Liver (tissue), 9 donors: ENCODE results near the gene TMSB4X. TPM values are rescaled to one million over a fixed set of nuclear protein-coding genes. Genes with fewer than 3 reads are reported as not detected.
"Not testable (repeated sequence)": the region's sequence is repeated elsewhere in the genome, so short reads cannot be mapped to it uniquely, and the experiment has no call there.

ENCODE experiments used
- DNase-seq: peaks from one replicate; pipeline ENCODE4 v3.0.0-alpha.2; 2017; ENCODE audit warnings: low spot score
- H3K27ac ChIP-seq, 2 donors: one replicate each; pipeline ENCODE4 v1.7.0; 2013; ENCODE audit warnings: inconsistent platforms in 2 of 2, low read length in 2 of 2, control low read depth in 1 of 2, low read depth in 1 of 2, mild to moderate bottlenecking in 1 of 2
- H3K27me3 ChIP-seq, 4 donors: one replicate each; pipeline versions ENCODE4 v1.6.1 to v1.7.0; 2013; ENCODE audit warnings: low read length in 3 of 4, inconsistent platforms in 1 of 4, mild to moderate bottlenecking in 1 of 4, moderate library complexity in 1 of 4; ENCODE audit not compliant: control insufficient read depth in 4 of 4, insufficient read depth in 4 of 4
- H3K36me3 ChIP-seq, 4 donors: one replicate each; pipeline versions ENCODE4 v1.6.1 to v1.7.0; 2013; ENCODE audit warnings: low read length in 3 of 4, mild to moderate bottlenecking in 3 of 4, low read depth in 1 of 4, moderate library complexity in 1 of 4; ENCODE audit not compliant: control insufficient read depth in 4 of 4, insufficient read depth in 3 of 4
- H3K4me1 ChIP-seq, 4 donors: one replicate each; pipeline versions ENCODE4 v1.6.1 to v1.7.0; 2013; ENCODE audit warnings: low read length in 3 of 4, mild to moderate bottlenecking in 3 of 4, moderate library complexity in 1 of 4; ENCODE audit not compliant: control insufficient read depth in 4 of 4, insufficient read depth in 4 of 4
- H3K4me3 ChIP-seq, 3 donors: one replicate each; pipeline versions ENCODE4 v1.6.1 to v1.7.0; 2013; ENCODE audit warnings: low read length in 3 of 3, control low read depth in 1 of 3, low read depth in 1 of 3, mild to moderate bottlenecking in 1 of 3
- H3K9ac ChIP-seq, 2 donors: one replicate each; pipeline ENCODE4 v1.7.0; 2013; ENCODE audit warnings: low read length in 2 of 2, mild to moderate bottlenecking in 2 of 2, moderate library complexity in 2 of 2, control low read depth in 1 of 2, low read depth in 1 of 2
- H3K9me3 ChIP-seq, 4 donors: one replicate each; pipeline versions ENCODE4 v1.6.1 to v1.7.0; 2013; ENCODE audit warnings: low read length in 3 of 4; ENCODE audit not compliant: control insufficient read depth in 4 of 4
- EGR1 ChIP-seq, 2 donors: IDR thresholded peaks; 2 replicates each; pipeline ENCODE4 v1.6.1; 2016 to 2018; ENCODE audit warnings: antibody characterized with exemption in 2 of 2, low read depth in 2 of 2
- FOXA1 ChIP-seq: IDR thresholded peaks from 2 replicates; pipeline ENCODE4 v1.6.1; 2016; ENCODE audit warnings: antibody characterized with exemption
- FOXA2 ChIP-seq: IDR thresholded peaks from 2 replicates; pipeline ENCODE4 v1.6.1; 2016; ENCODE audit warnings: antibody characterized with exemption
- GABPA ChIP-seq, 2 donors: IDR thresholded peaks in 1 of 2; conservative IDR thresholded peaks in 1 of 2; 2 replicates each; pipeline ENCODE4 v1.6.1; 2016; ENCODE audit warnings: antibody characterized with exemption in 2 of 2, mild to moderate bottlenecking in 1 of 2, moderate library complexity in 1 of 2
- HNF4A ChIP-seq, 2 donors: conservative IDR thresholded peaks; 2 replicates each; pipeline ENCODE4 v1.6.1; 2016; ENCODE audit warnings: antibody characterized with exemption in 2 of 2, mild to moderate bottlenecking in 2 of 2
- HNF4G ChIP-seq: IDR thresholded peaks from 2 replicates; pipeline ENCODE4 v1.6.1; 2016; ENCODE audit warnings: antibody characterized with exemption
- JUND ChIP-seq, 2 donors: IDR thresholded peaks; 2 replicates each; pipeline ENCODE4 v1.6.1; 2016; ENCODE audit warnings: antibody characterized with exemption in 2 of 2
- NR2F2 ChIP-seq: IDR thresholded peaks from 2 replicates; pipeline ENCODE4 v1.6.1; 2016; ENCODE audit warnings: antibody characterized with exemption
- RAD21 ChIP-seq, 2 donors: IDR thresholded peaks; 2 replicates each; pipeline ENCODE4 v1.6.1; 2016; ENCODE audit warnings: antibody characterized with exemption in 2 of 2, mild to moderate bottlenecking in 2 of 2
- RXRA ChIP-seq, 2 donors: IDR thresholded peaks; 2 replicates each; pipeline ENCODE4 v1.6.1; 2017 to 2018; ENCODE audit warnings: antibody characterized with exemption in 2 of 2, mild to moderate bottlenecking in 1 of 2
- SP1 ChIP-seq: IDR thresholded peaks from 2 replicates; pipeline ENCODE4 v1.6.1; 2018; ENCODE audit warnings: antibody characterized with exemption, mild to moderate bottlenecking
- TAF1 ChIP-seq: conservative IDR thresholded peaks from 2 replicates; pipeline ENCODE4 v1.6.1; 2016; ENCODE audit warnings: antibody characterized with exemption, mild to moderate bottlenecking
- YY1 ChIP-seq: IDR thresholded peaks from 2 replicates; pipeline ENCODE4 v1.6.1; 2016; ENCODE audit warnings: antibody characterized with exemption, mild to moderate bottlenecking
- WGBS: extraction: QIAGEN DNeasy Blood & Tissue Kit; methylation state at CpG from one replicate; pipeline ENCODE4 v1.1.7; 2013; 5-methylcytosine and 5-hydroxymethylcytosine counted together
- polyA plus RNA-seq, 2 donors: library from polyadenylated mRNA; stranded (reverse) in 1 of 2; unstranded in 1 of 2; fragments of 200-250 nt in 1 of 2; fragments of >200 nt in 1 of 2; fragmentation: Nextera tagmentation in 1 of 2; extraction: Ambion mirVana in 1 of 2; gene quantifications; one replicate each; pipeline versions ENCODE4 v1.2.1 to v1.2.3, GENCODE V29; 2013 to 2015
- total RNA-seq, 2 donors: library from RNA; depleted of rRNA; stranded (reverse); fragments of >200 nt; gene quantifications; one replicate each; pipeline ENCODE4 v1.2.3, GENCODE V29; 2014
- TF ChIP-seq, protein P1 (sequence below): IDR thresholded peaks from 2 replicates; pipeline ENCODE4 v1.6.1; 2016; ENCODE audit warnings: antibody characterized with exemption
- TF ChIP-seq, protein P2 (sequence below): fragments of 150-350 bp; IDR thresholded peaks from 2 replicates; pipeline ENCODE4 v1.5.1; 2017; ENCODE audit warnings: improper control_type of control experiment, low read depth, low read length; ENCODE audit not compliant: missing input control
- TF ChIP-seq, protein P3 (sequence below): IDR thresholded peaks from 2 replicates; pipeline ENCODE4 v1.6.1; 2016; ENCODE audit warnings: antibody characterized with exemption
- TF ChIP-seq, protein P4 (sequence below): IDR thresholded peaks from 2 replicates; pipeline ENCODE4 v1.6.1; 2016; ENCODE audit warnings: antibody characterized with exemption
- TF ChIP-seq, protein P5 (sequence below): IDR thresholded peaks from 2 replicates; pipeline ENCODE4 v1.6.1; 2016; ENCODE audit warnings: antibody characterized with exemption, mild to moderate bottlenecking
- donor health status: healthy.
- donor health status: healthy.
- donor health status: healthy.
- donor health status: healthy.
- donor health status: healthy.

TMSB4X gene
- total and polyA plus RNA-seq, 4 donors: 658 to 1,704 (median 816) TPM

DNA sequence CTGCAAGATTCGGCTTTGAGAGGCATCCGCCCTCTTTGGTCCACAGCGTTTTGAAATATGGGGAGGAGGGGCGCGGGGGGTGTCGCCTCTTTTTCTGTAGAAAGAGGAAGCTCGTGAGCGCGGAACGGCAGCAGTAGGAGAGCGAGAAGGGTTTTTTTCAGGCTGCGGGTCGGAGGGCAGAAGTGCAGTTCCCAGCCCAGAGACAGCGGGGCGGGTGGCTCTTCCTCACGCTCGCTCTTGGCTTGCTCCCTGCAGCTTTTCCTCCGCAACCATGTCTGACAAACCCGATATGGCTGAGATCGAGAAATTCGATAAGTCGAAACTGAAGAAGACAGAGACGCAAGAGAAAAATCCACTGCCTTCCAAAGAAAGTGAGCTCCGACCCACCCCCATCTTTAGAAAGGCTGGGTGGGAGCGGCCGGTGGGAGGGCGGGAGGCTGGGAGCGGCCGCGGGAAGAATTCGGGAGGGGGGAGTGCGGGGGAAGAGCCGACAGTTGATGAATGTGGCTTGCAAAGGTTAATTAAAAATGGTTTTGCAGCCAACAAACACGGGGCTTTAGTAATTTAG, 1.2 kb downstream of the TMSB4X start (continued):
- TF ChIP-seq, protein P1, sequence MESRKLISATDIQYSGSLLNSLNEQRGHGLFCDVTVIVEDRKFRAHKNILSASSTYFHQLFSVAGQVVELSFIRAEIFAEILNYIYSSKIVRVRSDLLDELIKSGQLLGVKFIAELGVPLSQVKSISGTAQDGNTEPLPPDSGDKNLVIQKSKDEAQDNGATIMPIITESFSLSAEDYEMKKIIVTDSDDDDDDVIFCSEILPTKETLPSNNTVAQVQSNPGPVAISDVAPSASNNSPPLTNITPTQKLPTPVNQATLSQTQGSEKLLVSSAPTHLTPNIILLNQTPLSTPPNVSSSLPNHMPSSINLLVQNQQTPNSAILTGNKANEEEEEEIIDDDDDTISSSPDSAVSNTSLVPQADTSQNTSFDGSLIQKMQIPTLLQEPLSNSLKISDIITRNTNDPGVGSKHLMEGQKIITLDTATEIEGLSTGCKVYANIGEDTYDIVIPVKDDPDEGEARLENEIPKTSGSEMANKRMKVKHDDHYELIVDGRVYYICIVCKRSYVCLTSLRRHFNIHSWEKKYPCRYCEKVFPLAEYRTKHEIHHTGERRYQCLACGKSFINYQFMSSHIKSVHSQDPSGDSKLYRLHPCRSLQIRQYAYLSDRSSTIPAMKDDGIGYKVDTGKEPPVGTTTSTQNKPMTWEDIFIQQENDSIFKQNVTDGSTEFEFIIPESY: no peak
- TF ChIP-seq RAD21 (IDR thresholded peaks at IDR 0.05) (no peak), RXRA (IDR thresholded peaks at IDR 0.05) (no peak)

DNA sequence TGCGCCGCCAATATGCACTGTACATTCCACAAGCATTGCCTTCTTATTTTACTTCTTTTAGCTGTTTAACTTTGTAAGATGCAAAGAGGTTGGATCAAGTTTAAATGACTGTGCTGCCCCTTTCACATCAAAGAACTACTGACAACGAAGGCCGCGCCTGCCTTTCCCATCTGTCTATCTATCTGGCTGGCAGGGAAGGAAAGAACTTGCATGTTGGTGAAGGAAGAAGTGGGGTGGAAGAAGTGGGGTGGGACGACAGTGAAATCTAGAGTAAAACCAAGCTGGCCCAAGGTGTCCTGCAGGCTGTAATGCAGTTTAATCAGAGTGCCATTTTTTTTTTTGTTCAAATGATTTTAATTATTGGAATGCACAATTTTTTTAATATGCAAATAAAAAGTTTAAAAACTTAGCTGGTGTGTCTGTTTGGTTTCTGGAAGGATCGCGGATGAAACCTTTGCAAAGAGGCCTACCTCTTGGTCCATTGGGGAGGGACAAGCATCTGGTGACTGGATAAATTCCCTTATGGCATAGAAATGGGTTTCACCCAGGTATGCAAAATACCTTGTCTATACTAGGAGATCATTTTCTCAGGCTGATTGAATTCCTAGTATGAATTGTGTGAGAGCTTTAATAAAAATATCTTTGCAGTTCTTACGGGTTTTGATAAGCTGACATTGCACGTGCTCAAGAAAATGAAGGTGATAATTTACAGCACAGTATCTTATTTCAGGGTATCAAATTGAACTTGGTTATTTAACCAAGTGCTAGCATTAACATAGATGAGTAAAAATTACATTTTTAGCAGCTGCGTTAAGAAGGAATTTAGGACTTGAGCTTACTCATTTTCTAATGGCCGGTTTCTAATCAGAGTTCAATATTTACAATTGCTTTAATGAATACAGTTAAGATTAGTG, 2.2 kb downstream of the TMSB4X start:
- not testable (repeated sequence) for H3K36me3 ChIP-seq, H3K9me3 ChIP-seq, H3K27me3 ChIP-seq, DNase-seq, H3K4me1 ChIP-seq
- Histone ChIP-seq H3K9ac (peak overlapping the region in 1 of 2 donors; percentile 76), H3K4me3 (peak overlapping the region in 2 of 3 donors; percentile 23 to 84), H3K27ac (peak overlapping the region in 1 of 2 donors; percentile 47)
- WGBS: 49% methylated on average over 12 of the region's 12 CpGs

DNA sequence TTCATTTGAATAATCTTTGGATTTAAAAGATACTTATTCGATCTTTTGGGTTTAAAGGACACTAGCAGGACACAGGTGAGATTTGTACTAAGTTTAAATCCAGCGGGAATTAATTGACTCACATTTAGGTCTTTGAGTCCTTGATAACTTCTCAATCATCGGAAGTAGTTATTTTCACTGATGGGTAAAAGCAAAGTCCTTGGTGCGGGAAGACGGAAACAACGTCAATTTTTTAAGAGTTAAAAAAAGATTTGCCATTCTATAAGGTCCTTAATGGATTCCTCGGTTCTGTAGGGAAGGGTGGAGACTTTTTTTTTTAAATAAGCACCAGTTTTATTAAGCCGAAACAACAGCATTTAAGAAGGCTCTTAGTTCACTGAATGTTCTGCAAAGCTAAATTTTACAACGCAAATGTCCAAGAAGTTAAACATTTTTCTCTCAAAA, 2.9 kb downstream of the TMSB4X start:
- 52% methylated on average over 9 of the region's 9 CpGs for WGBS
- Histone ChIP-seq H3K4me3 (no peak overlapping the region), H3K9me3 (no peaks in the 10 kb centered on the region)

More for the DNA sequence above, 2.9 kb downstream of the TMSB4X start:
- no peak for DNase-seq
- Histone ChIP-seq H3K4me1 (no peaks in the 10 kb centered on the region), H3K36me3 (no peaks in the 10 kb centered on the region), H3K9ac (peak overlapping the region in 1 of 2 donors; percentile 76), H3K27me3 (no peaks in the 10 kb centered on the region), H3K27ac (peak overlapping the region; percentile 47 to 61)
- no peak for TF ChIP-seq HNF4A (conservative IDR thresholded peaks at IDR 0.05)
- no peak for TF ChIP-seq GABPA (IDR thresholded peaks at IDR 0.05 in 1 of 2, conservative IDR thresholded peaks at IDR 0.05 in 1 of 2)
- no peak for TF ChIP-seq NR2F2
- TF ChIP-seq, protein P2, sequence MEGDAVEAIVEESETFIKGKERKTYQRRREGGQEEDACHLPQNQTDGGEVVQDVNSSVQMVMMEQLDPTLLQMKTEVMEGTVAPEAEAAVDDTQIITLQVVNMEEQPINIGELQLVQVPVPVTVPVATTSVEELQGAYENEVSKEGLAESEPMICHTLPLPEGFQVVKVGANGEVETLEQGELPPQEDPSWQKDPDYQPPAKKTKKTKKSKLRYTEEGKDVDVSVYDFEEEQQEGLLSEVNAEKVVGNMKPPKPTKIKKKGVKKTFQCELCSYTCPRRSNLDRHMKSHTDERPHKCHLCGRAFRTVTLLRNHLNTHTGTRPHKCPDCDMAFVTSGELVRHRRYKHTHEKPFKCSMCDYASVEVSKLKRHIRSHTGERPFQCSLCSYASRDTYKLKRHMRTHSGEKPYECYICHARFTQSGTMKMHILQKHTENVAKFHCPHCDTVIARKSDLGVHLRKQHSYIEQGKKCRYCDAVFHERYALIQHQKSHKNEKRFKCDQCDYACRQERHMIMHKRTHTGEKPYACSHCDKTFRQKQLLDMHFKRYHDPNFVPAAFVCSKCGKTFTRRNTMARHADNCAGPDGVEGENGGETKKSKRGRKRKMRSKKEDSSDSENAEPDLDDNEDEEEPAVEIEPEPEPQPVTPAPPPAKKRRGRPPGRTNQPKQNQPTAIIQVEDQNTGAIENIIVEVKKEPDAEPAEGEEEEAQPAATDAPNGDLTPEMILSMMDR: no peak
- TF ChIP-seq, protein P3, sequence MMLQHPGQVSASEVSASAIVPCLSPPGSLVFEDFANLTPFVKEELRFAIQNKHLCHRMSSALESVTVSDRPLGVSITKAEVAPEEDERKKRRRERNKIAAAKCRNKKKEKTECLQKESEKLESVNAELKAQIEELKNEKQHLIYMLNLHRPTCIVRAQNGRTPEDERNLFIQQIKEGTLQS: no peak
- no peak for TF ChIP-seq RAD21 (IDR thresholded peaks at IDR 0.05)
- TF ChIP-seq FOXA1: no peak
- no peak for TF ChIP-seq RXRA (IDR thresholded peaks at IDR 0.05)
- TF ChIP-seq, protein P1: no peak
- TF ChIP-seq, protein P4, sequence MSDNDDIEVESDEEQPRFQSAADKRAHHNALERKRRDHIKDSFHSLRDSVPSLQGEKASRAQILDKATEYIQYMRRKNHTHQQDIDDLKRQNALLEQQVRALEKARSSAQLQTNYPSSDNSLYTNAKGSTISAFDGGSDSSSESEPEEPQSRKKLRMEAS: no peak
- TF ChIP-seq YY1: no peak
- no peak for TF ChIP-seq SP1
- TF ChIP-seq JUND (IDR thresholded peaks at IDR 0.05): no peak
- no peak for TF ChIP-seq TAF1
- TF ChIP-seq EGR1 (IDR thresholded peaks at IDR 0.05; ENCODE audit: low read depth in 2 of 2): no peak
- TF ChIP-seq, protein P5, sequence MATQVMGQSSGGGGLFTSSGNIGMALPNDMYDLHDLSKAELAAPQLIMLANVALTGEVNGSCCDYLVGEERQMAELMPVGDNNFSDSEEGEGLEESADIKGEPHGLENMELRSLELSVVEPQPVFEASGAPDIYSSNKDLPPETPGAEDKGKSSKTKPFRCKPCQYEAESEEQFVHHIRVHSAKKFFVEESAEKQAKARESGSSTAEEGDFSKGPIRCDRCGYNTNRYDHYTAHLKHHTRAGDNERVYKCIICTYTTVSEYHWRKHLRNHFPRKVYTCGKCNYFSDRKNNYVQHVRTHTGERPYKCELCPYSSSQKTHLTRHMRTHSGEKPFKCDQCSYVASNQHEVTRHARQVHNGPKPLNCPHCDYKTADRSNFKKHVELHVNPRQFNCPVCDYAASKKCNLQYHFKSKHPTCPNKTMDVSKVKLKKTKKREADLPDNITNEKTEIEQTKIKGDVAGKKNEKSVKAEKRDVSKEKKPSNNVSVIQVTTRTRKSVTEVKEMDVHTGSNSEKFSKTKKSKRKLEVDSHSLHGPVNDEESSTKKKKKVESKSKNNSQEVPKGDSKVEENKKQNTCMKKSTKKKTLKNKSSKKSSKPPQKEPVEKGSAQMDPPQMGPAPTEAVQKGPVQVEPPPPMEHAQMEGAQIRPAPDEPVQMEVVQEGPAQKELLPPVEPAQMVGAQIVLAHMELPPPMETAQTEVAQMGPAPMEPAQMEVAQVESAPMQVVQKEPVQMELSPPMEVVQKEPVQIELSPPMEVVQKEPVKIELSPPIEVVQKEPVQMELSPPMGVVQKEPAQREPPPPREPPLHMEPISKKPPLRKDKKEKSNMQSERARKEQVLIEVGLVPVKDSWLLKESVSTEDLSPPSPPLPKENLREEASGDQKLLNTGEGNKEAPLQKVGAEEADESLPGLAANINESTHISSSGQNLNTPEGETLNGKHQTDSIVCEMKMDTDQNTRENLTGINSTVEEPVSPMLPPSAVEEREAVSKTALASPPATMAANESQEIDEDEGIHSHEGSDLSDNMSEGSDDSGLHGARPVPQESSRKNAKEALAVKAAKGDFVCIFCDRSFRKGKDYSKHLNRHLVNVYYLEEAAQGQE: no peak
- no peak for TF ChIP-seq FOXA2
- TF ChIP-seq HNF4G: no peak
